HCT116 (cell line): ENCODE results near the gene SUSD6.

Source experiments
- CEBPB ChIP-seq: IDR thresholded peaks from 2 replicates; pipeline ENCODE4 v1.6.1; 2012; ENCODE audit warnings: low read depth
- EZH2phosphoT487 ChIP-seq: fragments of 200-600 bp; IDR thresholded peaks from 2 replicates; pipeline ENCODE4 v1.6.1; 2018; ENCODE audit warnings: antibody characterized with exemption, borderline replicate concordance
- POLR2A ChIP-seq: IDR thresholded peaks from 2 replicates; pipeline ENCODE4 v1.7.0; 2011; ENCODE audit warnings: borderline replicate concordance; ENCODE audit not compliant: insufficient read depth, insufficient read length; ENCODE audit errors: extremely low read depth
- POLR2AphosphoS5 ChIP-seq: IDR thresholded peaks from 2 replicates; pipeline ENCODE4 v1.6.1; 2011; ENCODE audit warnings: mild to moderate bottlenecking, low read depth, low read length, moderate library complexity
- RAD21 ChIP-seq: IDR thresholded peaks from 2 replicates; pipeline ENCODE4 v1.6.1; 2012; ENCODE audit warnings: low read depth, mild to moderate bottlenecking
- SP1 ChIP-seq: IDR thresholded peaks from 2 replicates; pipeline ENCODE4 v1.6.1; 2012; ENCODE audit warnings: low read depth
- ZNF274 ChIP-seq: fragments of 200-500 bp; sonication (Bioruptor generic); IDR thresholded peaks from 2 replicates; pipeline ENCODE4 v1.6.1; 2014; ENCODE audit warnings: mild to moderate bottlenecking, low read depth, low read length, inconsistent platforms
- TF ChIP-seq, protein P1 (sequence below), 3 experiments: fragments of 200-600 bp in 1 of 3; sonication (generic) in 1 of 3; IDR thresholded peaks in 2 of 3; conservative IDR thresholded peaks in 1 of 3; 2 replicates each; pipeline ENCODE4 v1.5.1; 2012 to 2017; ENCODE audit warnings: low read depth in 2 of 3, low read length in 2 of 3, antibody characterized with exemption in 1 of 3, borderline replicate concordance in 1 of 3, control low read depth in 1 of 3, mild to moderate bottlenecking in 1 of 3, mixed read lengths in 1 of 3, mixed run types in 1 of 3, moderate library complexity in 1 of 3; ENCODE audit not compliant: insufficient read depth in 1 of 3
- TF ChIP-seq, protein P2 (sequence below): IDR thresholded peaks from 2 replicates; pipeline ENCODE4 v1.6.1; 2012
- TF ChIP-seq, protein P3 (sequence below): IDR thresholded peaks from 2 replicates; pipeline ENCODE4 v1.6.1; 2011; ENCODE audit warnings: mild to moderate bottlenecking, low read length, moderate library complexity; ENCODE audit not compliant: insufficient replicate concordance; ENCODE audit errors: extremely low read depth

DNA sequence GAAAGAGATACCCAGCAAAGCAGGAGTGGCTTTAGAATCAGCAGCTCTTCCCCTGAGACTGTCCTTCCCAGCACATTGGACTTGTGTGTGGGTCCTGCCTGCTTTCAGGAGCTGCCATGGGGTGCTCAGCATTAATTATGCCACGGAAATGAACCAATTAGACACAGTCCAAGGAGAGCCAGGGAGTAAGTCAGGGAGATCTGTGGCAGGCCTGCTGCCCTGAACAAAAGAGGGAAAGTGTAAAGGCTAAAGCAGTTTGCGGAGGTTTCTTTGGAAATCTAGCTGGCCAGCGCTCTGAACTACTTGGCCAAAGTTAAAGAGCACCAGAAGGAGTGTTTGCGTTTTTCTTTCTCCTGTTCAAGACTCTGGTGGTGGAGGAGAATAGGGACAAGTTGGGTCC is 89.9 kb downstream of the SUSD6 start:
- TF ChIP-seq, protein P1, sequence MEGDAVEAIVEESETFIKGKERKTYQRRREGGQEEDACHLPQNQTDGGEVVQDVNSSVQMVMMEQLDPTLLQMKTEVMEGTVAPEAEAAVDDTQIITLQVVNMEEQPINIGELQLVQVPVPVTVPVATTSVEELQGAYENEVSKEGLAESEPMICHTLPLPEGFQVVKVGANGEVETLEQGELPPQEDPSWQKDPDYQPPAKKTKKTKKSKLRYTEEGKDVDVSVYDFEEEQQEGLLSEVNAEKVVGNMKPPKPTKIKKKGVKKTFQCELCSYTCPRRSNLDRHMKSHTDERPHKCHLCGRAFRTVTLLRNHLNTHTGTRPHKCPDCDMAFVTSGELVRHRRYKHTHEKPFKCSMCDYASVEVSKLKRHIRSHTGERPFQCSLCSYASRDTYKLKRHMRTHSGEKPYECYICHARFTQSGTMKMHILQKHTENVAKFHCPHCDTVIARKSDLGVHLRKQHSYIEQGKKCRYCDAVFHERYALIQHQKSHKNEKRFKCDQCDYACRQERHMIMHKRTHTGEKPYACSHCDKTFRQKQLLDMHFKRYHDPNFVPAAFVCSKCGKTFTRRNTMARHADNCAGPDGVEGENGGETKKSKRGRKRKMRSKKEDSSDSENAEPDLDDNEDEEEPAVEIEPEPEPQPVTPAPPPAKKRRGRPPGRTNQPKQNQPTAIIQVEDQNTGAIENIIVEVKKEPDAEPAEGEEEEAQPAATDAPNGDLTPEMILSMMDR (IDR thresholded peaks at IDR 0.05 in 2 of 3, conservative IDR thresholded peaks at IDR 0.05 in 1 of 3; ENCODE audit: borderline replicate concordance in 1 of 3, insufficient read depth in 1 of 3, low read depth in 2 of 3, low read length in 2 of 3) = no peak
- TF ChIP-seq, protein P2, sequence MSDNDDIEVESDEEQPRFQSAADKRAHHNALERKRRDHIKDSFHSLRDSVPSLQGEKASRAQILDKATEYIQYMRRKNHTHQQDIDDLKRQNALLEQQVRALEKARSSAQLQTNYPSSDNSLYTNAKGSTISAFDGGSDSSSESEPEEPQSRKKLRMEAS = no peak
- TF ChIP-seq ZNF274 (no peak), CEBPB (no peak), POLR2A (no peak), SP1 (no peak), RAD21 (no peak), EZH2phosphoT487 (no peak), POLR2AphosphoS5 (no peak)
- TF ChIP-seq, protein P3, sequence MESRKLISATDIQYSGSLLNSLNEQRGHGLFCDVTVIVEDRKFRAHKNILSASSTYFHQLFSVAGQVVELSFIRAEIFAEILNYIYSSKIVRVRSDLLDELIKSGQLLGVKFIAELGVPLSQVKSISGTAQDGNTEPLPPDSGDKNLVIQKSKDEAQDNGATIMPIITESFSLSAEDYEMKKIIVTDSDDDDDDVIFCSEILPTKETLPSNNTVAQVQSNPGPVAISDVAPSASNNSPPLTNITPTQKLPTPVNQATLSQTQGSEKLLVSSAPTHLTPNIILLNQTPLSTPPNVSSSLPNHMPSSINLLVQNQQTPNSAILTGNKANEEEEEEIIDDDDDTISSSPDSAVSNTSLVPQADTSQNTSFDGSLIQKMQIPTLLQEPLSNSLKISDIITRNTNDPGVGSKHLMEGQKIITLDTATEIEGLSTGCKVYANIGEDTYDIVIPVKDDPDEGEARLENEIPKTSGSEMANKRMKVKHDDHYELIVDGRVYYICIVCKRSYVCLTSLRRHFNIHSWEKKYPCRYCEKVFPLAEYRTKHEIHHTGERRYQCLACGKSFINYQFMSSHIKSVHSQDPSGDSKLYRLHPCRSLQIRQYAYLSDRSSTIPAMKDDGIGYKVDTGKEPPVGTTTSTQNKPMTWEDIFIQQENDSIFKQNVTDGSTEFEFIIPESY = no peak
